GM23248 (cell line): ENCODE results near the gene SCML2. TPM values are rescaled to one million over a fixed set of nuclear protein-coding genes. Genes with fewer than 3 reads are reported as not detected.
"Not testable (repeated sequence)": the region's sequence is repeated elsewhere in the genome, so short reads cannot be mapped to it uniquely, and the experiment has no call there.

ENCODE experiments used
- DNase-seq: peaks from one replicate; pipeline ENCODE4 v3.0.0-alpha.2; 2015
- H2AFZ ChIP-seq: fragments of 200-600 bp; sonication (generic); 2 replicates; pipeline ENCODE4 v1.6.1; 2016; ENCODE audit warnings: antibody characterized with exemption
- H3F3A ChIP-seq: fragments of 200-600 bp; sonication (generic); 2 replicates; pipeline ENCODE4 v1.6.1; 2016; ENCODE audit warnings: mild to moderate bottlenecking, antibody characterized with exemption, mixed run types; ENCODE audit not compliant: insufficient read depth
- H3K27ac ChIP-seq: fragments of 200-600 bp; sonication (generic); 2 replicates; pipeline ENCODE4 v1.5.1; 2016; ENCODE audit warnings: mild to moderate bottlenecking
- H3K27me3 ChIP-seq: fragments of 200-600 bp; sonication (generic); replicated peaks from 2 replicates; pipeline ENCODE4 v1.6.1; 2016; ENCODE audit warnings: mild to moderate bottlenecking; ENCODE audit not compliant: insufficient read depth
- H3K36me3 ChIP-seq: fragments of 200-600 bp; sonication (generic); 2 replicates; pipeline ENCODE4 v1.6.1; 2016; ENCODE audit warnings: low read depth, mild to moderate bottlenecking
- H3K4me1 ChIP-seq: fragments of 200-600 bp; sonication (generic); 2 replicates; pipeline ENCODE4 v1.6.1; 2016; ENCODE audit warnings: mild to moderate bottlenecking; ENCODE audit not compliant: insufficient read depth
- H3K4me2 ChIP-seq: fragments of 200-600 bp; sonication (generic); one replicate; pipeline ENCODE4 v1.6.1; 2016; ENCODE audit warnings: mild to moderate bottlenecking; ENCODE audit not compliant: unreplicated experiment
- H3K4me3 ChIP-seq: fragments of 200-600 bp; sonication (generic); 2 replicates; pipeline ENCODE4 v1.5.1; 2016; ENCODE audit warnings: mild to moderate bottlenecking
- H3K79me2 ChIP-seq: fragments of 200-600 bp; sonication (generic); 2 replicates; pipeline ENCODE4 v1.6.1; 2016; ENCODE audit warnings: mild to moderate bottlenecking; ENCODE audit not compliant: insufficient read depth
- H3K9ac ChIP-seq: fragments of 200-600 bp; sonication (generic); 2 replicates; pipeline ENCODE4 v1.6.1; 2016; ENCODE audit warnings: mild to moderate bottlenecking
- H3K9me2 ChIP-seq: fragments of 200-600 bp; sonication (generic); 2 replicates; pipeline ENCODE4 v1.6.1; 2016; ENCODE audit warnings: mixed run types, mild to moderate bottlenecking, moderate library complexity; ENCODE audit not compliant: insufficient read depth
- H3K9me3 ChIP-seq: fragments of 200-600 bp; sonication (generic); one replicate; pipeline ENCODE4 v1.6.1; 2017; ENCODE audit warnings: low read depth
- H4K20me1 ChIP-seq: fragments of 200-600 bp; sonication (generic); 2 replicates; pipeline ENCODE4 v1.6.0; 2016; ENCODE audit not compliant: insufficient read depth
- EZH2 ChIP-seq: fragments of 200-600 bp; sonication (generic); IDR thresholded peaks from 2 replicates; pipeline ENCODE4 v1.6.1; 2018; ENCODE audit warnings: antibody characterized with exemption, mild to moderate bottlenecking; ENCODE audit not compliant: insufficient read depth, poor library complexity, severe bottlenecking
- EZH2phosphoT487 ChIP-seq: fragments of 200-600 bp; sonication (generic); IDR thresholded peaks from 2 replicates; pipeline ENCODE4 v1.6.1; 2018; ENCODE audit warnings: antibody characterized with exemption, moderate library complexity, mild to moderate bottlenecking, low read depth; ENCODE audit not compliant: insufficient read depth
- WGBS, 2 experiments: methylation state at CpG; one replicate each; pipeline ENCODE4 v1.1.6; 2015 to 2017; ENCODE audit warnings: low lambda C conversion rate in 2 of 2, low coverage in 1 of 2; ENCODE audit errors: missing lambda C conversion rate in 2 of 2; 5-methylcytosine and 5-hydroxymethylcytosine counted together
- in situ Hi-C: fragments of 300-500 bp; cut with MboI; formaldehyde crosslinking; loops from 2 replicates; pipeline ENCODE4 v1.15.0; 2020
- polyA plus RNA-seq: library from polyadenylated mRNA; unstranded; fragments of >200 nt; fragmentation: Nextera tagmentation; extraction: Ambion mirVana; gene quantifications from 2 replicates; pipeline ENCODE4 v1.2.1, GENCODE V29; 2016
- total RNA-seq: library from RNA; depleted of rRNA; stranded (reverse); fragments of >200 nt; shearing (Covaris generic); gene quantifications from 2 replicates; pipeline ENCODE4 v1.2.3, GENCODE V29; 2014

Gene SCML2
- total and polyA plus RNA-seq, 2 experiments from 2014 or later: 1.4 to 2.1 TPM

- Histone ChIP-seq H3K9me2 (no peaks in the 10 kb centered on the region), H3K4me2 (no peak overlapping the region), H3K4me1 (no peaks in the 10 kb centered on the region), H3K9me3 (no peaks in the 10 kb centered on the region), H3K36me3 (no peaks in the 10 kb centered on the region), H4K20me1 (no peaks in the 10 kb centered on the region), H3K27ac (no peak overlapping the region), H3K4me3 (no peak overlapping the region), H3K9ac (no peak overlapping the region), H3F3A (no peaks in the 10 kb centered on the region), H3K27me3 (no peaks in the 10 kb centered on the region), H2AFZ (no peak overlapping the region), H3K79me2 (no peaks in the 10 kb centered on the region)
- in situ Hi-C loops: loop anchor here (10.0 kb wide), 2 partner anchors 505 to 945 kb away; no protein-coding TSS in a partner anchor
- WGBS, 2 experiments: 68 to 83% methylated on average over 2 to 3 of the region's 3 CpGs
- no peak for DNase-seq
- TF ChIP-seq EZH2 (no peak), EZH2phosphoT487 (no peak)
Measured at GRCh38 chrX:18389966-18390365, 35.5 kb upstream of the SCML2 start.

GRCh38 chrX:18377796-18378195 lies 23.3 kb upstream of the SCML2 start:
- WGBS, 2 experiments: 58 to 62% methylated on average over 6 of the region's 6 CpGs
- H3K9me3 ChIP-seq: no peaks in the 10 kb centered on the region

GRCh38 chrX:18375131-18375805 lies 20.8 kb upstream of the SCML2 start:
- H3F3A ChIP-seq, H3K36me3 ChIP-seq, H3K27me3 ChIP-seq, H4K20me1 ChIP-seq, H3K9ac ChIP-seq, DNase-seq, H3K4me1 ChIP-seq, H3K4me2 ChIP-seq, H3K9me2 ChIP-seq, H3K9me3 ChIP-seq, H3K4me3 ChIP-seq, H3K79me2 ChIP-seq, H3K27ac ChIP-seq, H2AFZ ChIP-seq, in situ Hi-C loops: not testable (repeated sequence)
- WGBS, 2 experiments: 41 to 43% methylated on average over 9 of the region's 9 CpGs

More at GRCh38 chrX:18377796-18378195, 23.3 kb upstream of the SCML2 start:
- DNase-seq: peak; percentile 33
- Histone ChIP-seq H3K79me2 (no peaks in the 10 kb centered on the region), H3K4me2 (no peak overlapping the region), H3K27ac (no peak overlapping the region), H2AFZ (no peak overlapping the region), H4K20me1 (no peaks in the 10 kb centered on the region), H3K27me3 (no peaks in the 10 kb centered on the region), H3K9me2 (no peaks in the 10 kb centered on the region), H3K9ac (no peak overlapping the region), H3F3A (no peaks in the 10 kb centered on the region), H3K36me3 (no peaks in the 10 kb centered on the region), H3K4me3 (no peak overlapping the region), H3K4me1 (no peaks in the 10 kb centered on the region)
- in situ Hi-C loops: no loop called here
- TF ChIP-seq EZH2phosphoT487 (no peak), EZH2 (no peak)

- WGBS, 2 experiments: 0 to 11% methylated on average over 2 to 5 of the region's 5 CpGs
- H3K36me3 ChIP-seq, H3K4me3 ChIP-seq, H3K9me3 ChIP-seq, H3K9me2 ChIP-seq, H3F3A ChIP-seq, H3K9ac ChIP-seq, in situ Hi-C loops, H3K4me1 ChIP-seq, H2AFZ ChIP-seq, H3K4me2 ChIP-seq, H3K27ac ChIP-seq, H3K27me3 ChIP-seq, H4K20me1 ChIP-seq, H3K79me2 ChIP-seq, DNase-seq: not testable (repeated sequence)
Measured at GRCh38 chrX:18369096-18369495, 14.6 kb upstream of the SCML2 start.

- TF ChIP-seq EZH2: no peak
- TF ChIP-seq EZH2phosphoT487: no peak
- Histone ChIP-seq H3K4me3 (no peak overlapping the region), H3K4me1 (no peaks in the 10 kb centered on the region), H3K9me3 (no peaks in the 10 kb centered on the region), H3K27me3 (no peaks in the 10 kb centered on the region), H3F3A (no peaks in the 10 kb centered on the region), H3K27ac (no peak overlapping the region), H3K36me3 (no peaks in the 10 kb centered on the region), H3K79me2 (no peaks in the 10 kb centered on the region), H3K4me2 (no peak overlapping the region), H4K20me1 (no peaks in the 10 kb centered on the region), H3K9me2 (no peaks in the 10 kb centered on the region), H3K9ac (no peak overlapping the region), H2AFZ (no peak overlapping the region)
- WGBS, 2 experiments: 39 to 43% methylated on average over 4 of the region's 4 CpGs
- DNase-seq: no peak
- in situ Hi-C loops: no loop called here
Measured at GRCh38 chrX:18368402-18368801, 13.9 kb upstream of the SCML2 start.
